ENCODE data around the gene NECTIN2. TPM values are rescaled to one million over a fixed set of nuclear protein-coding genes. Genes with fewer than 3 reads are reported as not detected.

Gene NECTIN2
- total RNA-seq, 2 donors from 2014 or later: 223 to 279 TPM

DNA sequence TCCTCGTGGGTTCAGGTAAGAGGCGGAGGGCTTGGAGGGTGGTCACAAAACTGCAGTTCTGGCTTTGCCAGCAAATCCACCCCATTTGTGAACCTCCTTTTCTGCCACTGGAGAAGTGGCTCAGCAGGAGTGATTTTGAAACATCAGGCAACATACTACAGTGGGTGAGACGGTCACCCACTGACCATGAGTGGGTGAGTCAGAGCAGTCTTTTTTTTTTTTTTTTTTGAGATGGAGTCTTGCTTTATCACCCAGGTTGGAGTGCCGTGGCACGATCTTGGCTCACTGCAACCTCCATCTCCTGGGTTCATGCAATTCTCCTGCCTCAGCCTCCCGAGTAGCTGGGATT lies 47.9 kb downstream of the NECTIN2 start:
- WGBS: 89% methylated on average over 6 of the region's 6 CpGs
- Histone ChIP-seq H3K4me1 (replicated peaks) (peaks cover 16% of the 10 kb centered on the region), H3K27me3 (replicated peaks; ENCODE audit: insufficient read depth) (no peaks in the 10 kb centered on the region), H3K36me3 (peaks cover 12 to 14% of the 10 kb centered on the region in 2 donors), H3K27ac (no peak overlapping the region), H3K9me3 (no peaks in the 10 kb centered on the region), H3K4me3 (no peak overlapping the region)
- no peak for DNase-seq (ENCODE audit: low spot score)
- TF ChIP-seq POLR2AphosphoS5 (IDR thresholded peaks at IDR 0.05) (no peak), POLR2A (IDR thresholded peaks at IDR 0.05) (no peak)
- TF ChIP-seq, protein P1, sequence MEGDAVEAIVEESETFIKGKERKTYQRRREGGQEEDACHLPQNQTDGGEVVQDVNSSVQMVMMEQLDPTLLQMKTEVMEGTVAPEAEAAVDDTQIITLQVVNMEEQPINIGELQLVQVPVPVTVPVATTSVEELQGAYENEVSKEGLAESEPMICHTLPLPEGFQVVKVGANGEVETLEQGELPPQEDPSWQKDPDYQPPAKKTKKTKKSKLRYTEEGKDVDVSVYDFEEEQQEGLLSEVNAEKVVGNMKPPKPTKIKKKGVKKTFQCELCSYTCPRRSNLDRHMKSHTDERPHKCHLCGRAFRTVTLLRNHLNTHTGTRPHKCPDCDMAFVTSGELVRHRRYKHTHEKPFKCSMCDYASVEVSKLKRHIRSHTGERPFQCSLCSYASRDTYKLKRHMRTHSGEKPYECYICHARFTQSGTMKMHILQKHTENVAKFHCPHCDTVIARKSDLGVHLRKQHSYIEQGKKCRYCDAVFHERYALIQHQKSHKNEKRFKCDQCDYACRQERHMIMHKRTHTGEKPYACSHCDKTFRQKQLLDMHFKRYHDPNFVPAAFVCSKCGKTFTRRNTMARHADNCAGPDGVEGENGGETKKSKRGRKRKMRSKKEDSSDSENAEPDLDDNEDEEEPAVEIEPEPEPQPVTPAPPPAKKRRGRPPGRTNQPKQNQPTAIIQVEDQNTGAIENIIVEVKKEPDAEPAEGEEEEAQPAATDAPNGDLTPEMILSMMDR (IDR thresholded peaks at IDR 0.05): no peak
- intact Hi-C loops (cut with DNase I): no loop called here

DNA sequence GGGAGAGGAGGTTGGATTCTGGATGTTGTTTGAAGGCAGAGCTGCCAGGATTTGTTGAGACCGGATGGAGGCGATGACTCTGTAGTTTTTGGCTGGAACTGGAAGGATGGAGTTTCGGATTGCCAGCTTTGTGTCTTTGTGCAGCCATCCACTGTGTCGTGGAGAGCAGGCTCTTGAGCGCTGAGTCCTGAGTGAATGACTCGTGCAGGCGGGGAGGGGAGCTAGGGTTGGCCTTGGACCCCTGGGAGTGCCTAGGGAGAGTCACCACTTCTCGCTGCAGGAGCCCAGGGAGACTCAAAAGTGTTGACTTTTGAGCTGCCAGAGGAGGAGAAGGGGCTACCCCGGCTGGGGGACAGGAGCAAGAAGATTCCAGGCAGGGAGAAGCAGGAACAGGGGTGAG lies 48.8 kb downstream of the NECTIN2 start:
- 86% methylated on average over 9 of the region's 9 CpGs for WGBS
- H3K27me3 ChIP-seq (replicated peaks; ENCODE audit: insufficient read depth): no peaks in the 10 kb centered on the region
- no peak overlapping the region for H3K27ac ChIP-seq
- DNase-seq (ENCODE audit: low spot score): no peak
- intact Hi-C loops (cut with DNase I): no loop called here
- no peak overlapping the region for H3K4me3 ChIP-seq
- H3K4me1 ChIP-seq (replicated peaks): peaks cover 12% of the 10 kb centered on the region
- peaks cover 12 to 14% of the 10 kb centered on the region in 2 donors for H3K36me3 ChIP-seq
- H3K9me3 ChIP-seq: no peaks in the 10 kb centered on the region
- no peak for TF ChIP-seq POLR2A (IDR thresholded peaks at IDR 0.05)
- TF ChIP-seq, protein P1 (IDR thresholded peaks at IDR 0.05): no peak
- TF ChIP-seq POLR2AphosphoS5 (IDR thresholded peaks at IDR 0.05): no peak

DNA sequence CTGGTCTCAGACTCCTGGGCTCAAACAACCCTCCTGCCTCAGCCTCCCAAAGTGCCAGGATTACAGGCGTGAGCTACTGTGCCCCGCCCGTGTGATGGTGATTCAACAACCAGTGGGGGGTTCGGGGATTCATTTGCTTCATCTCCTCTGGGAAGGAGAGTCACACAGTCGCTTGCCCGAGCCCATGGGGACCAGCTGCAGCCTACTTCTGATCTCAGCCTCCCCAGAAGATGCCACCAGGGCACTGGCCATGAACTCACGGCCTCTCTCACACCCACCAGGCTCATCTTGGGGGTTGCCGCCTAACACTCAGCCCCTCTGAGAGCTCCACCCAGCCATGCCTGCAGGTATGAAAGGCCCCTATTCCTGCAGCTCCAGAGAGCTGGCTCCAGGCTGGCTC lies 51.7 kb downstream of the NECTIN2 start:
- H3K4me3 ChIP-seq: no peak overlapping the region
- no peaks in the 10 kb centered on the region for H3K4me1 ChIP-seq (replicated peaks)
- TF ChIP-seq POLR2AphosphoS5 (IDR thresholded peaks at IDR 0.05) (no peak), POLR2A (IDR thresholded peaks at IDR 0.05) (no peak)
- TF ChIP-seq, protein P1 (IDR thresholded peaks at IDR 0.05): no peak
- 89% methylated on average over 8 of the region's 8 CpGs for WGBS
- peaks cover 12 to 14% of the 10 kb centered on the region in 2 donors for H3K36me3 ChIP-seq
- H3K27me3 ChIP-seq (replicated peaks; ENCODE audit: insufficient read depth): no peaks in the 10 kb centered on the region
- intact Hi-C loops (cut with DNase I): no loop called here
- no peak for DNase-seq (ENCODE audit: low spot score)
- H3K27ac ChIP-seq: no peak overlapping the region
- no peaks in the 10 kb centered on the region for H3K9me3 ChIP-seq

DNA sequence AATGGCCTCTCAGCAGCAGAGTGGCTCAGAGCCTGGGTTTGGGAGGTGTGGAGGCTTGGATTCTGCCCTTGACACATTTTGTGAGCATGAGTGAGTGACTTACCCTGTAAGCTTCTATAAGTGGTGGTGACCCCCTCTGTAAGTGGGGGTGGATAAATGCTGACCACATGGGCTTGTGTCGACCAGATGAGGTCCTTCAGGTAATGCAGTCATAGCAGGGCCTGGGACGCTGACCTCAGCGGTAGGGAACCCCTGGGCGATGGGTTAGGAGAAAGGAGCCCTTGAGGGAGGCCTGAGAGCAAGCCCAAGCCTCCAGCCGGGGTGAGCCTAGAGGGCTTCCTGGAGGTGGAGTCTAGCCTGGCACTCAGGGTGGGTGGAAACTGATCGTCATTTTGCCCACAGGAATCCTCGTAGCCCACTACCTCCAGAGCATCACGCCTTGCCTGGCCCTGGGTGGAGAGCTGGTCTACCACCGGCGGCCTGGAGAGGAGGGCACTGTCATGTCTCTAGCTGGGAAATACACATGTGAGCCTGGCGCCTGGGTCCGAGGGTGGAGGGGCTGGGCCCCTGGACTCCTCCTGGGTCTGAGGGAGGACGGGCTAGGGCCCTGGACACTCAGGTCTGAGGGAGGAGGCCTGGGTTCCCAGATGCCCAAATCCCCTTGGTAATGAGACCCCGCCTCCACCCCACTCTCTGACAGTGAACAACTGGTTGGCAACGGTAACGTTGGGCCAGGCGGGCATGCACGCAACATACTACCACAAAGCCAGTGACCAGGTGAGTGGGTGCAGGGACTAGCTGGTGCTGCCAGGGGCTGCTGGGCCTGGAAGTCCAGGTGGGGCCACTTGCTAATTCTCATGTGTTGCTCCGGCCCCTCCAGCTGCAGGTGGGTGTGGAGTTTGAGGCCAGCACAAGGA lies 54.5 kb downstream of the NECTIN2 start:
- intact Hi-C loops (cut with DNase I): loop anchor here (10.0 kb wide), 1 partner anchor 154 kb away; no protein-coding TSS in a partner anchor
- H3K27ac ChIP-seq: no peak overlapping the region
- peaks cover 4% of the 10 kb centered on the region for H3K27me3 ChIP-seq (replicated peaks; ENCODE audit: insufficient read depth)
- H3K9me3 ChIP-seq: no peaks in the 10 kb centered on the region
- H3K4me3 ChIP-seq: no peak overlapping the region
- DNase-seq (ENCODE audit: low spot score): no peak
- 90% methylated on average over 18 of the region's 19 CpGs for WGBS
- H3K4me1 ChIP-seq (replicated peaks): no peaks in the 10 kb centered on the region
- no peak for TF ChIP-seq POLR2A (IDR thresholded peaks at IDR 0.05)
- TF ChIP-seq, protein P1 (IDR thresholded peaks at IDR 0.05): no peak
- no peak for TF ChIP-seq POLR2AphosphoS5 (IDR thresholded peaks at IDR 0.05)
- H3K36me3 ChIP-seq: peaks cover 10 to 11% of the 10 kb centered on the region in 2 donors

DNA sequence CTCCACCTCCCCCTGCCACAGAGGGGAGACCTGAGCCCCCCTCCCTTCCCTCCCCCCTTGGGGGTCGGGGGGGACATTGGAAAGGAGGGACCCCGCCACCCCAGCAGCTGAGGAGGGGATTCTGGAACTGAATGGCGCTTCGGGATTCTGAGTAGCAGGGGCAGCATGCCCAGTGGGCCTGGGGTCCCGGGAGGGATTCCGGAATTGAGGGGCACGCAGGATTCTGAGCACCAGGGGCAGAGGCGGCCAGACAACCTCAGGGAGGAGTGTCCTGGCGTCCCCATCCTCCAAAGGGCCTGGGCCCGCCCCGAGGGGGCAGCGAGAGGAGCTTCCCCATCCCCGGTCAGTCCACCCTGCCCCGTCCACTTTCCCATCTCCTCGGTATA lies 57.1 kb downstream of the NECTIN2 start:
- DNase-seq (ENCODE audit: low spot score): no peak
- TF ChIP-seq POLR2A (IDR thresholded peaks at IDR 0.05) (no peak), POLR2AphosphoS5 (IDR thresholded peaks at IDR 0.05) (no peak)
- Histone ChIP-seq H3K36me3 (no peaks in the 10 kb centered on the region), H3K4me3 (no peak overlapping the region), H3K27ac (no peak overlapping the region), H3K9me3 (no peaks in the 10 kb centered on the region), H3K4me1 (replicated peaks) (no peaks in the 10 kb centered on the region), H3K27me3 (replicated peaks; ENCODE audit: insufficient read depth) (peaks cover 5% of the 10 kb centered on the region)
- 70% methylated on average over 14 of the region's 15 CpGs for WGBS
- intact Hi-C loops (cut with DNase I): loop anchor here (10.0 kb wide), 1 partner anchor 152 kb away; no protein-coding TSS in a partner anchor

Measured in prostate gland (tissue), 2 donors.